ENCODE data around the gene NDUFV1.
A peak's percentile ranks its signal among the peaks of the same experiment; 100 is the strongest.
"Not testable (repeated sequence)": the region's sequence is repeated elsewhere in the genome, so short reads cannot be mapped to it uniquely, and the experiment has no call there.

The NDUFV1 gene

DNA sequence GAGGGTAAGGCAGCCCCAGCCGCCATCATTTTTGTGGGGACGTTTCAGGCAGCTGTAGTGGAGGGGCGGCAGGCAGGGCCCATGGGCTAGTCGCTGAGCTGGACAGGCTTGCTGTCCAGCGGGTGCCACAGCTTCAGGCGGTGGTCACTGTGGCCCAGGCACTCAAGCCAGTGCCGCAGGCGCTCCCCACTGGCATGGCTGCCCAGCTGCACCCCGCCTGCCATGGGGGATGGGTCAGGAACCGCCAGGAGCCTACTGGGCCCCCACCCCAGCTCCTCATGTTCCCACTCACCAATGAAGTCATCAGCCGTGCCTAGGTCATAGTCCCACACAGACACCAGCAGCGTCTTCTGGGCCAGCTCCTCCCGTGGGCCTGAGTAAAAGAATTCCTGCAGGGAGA lies 6.0 kb downstream of the NDUFV1 start:
- DNase-seq: no peak

DNA sequence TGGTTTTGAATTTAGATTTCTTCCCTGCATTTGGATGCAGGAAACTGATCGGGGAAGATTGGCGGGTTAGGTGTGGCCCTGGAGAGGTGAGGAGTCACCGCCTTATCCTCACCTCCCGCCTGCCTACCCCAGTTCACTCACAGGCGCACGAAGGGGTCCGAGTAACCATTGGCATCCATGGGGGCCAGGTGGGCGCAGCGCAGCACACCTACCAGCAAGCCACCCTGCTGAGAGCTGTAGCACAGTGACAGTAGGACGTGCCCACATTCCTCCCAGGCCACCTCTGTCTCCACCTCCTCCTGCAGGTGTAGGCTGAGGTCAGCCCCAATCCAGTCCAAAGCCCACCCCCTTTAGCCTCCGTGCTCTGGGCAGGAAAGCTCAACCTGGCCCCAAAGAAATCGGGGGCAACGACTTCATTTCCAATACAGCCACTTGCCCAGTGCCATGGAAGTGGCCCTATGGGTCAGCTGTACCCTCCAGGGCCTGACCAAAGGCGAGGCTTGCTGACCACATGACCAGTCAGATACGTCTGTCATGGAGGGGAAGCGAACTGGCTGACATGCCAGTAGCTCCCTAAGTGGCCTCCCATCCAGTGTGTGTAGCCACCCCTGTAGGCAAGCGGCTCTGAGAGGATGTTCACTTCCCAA lies 6.7 kb downstream of the NDUFV1 start:
- no peak for DNase-seq

DNA sequence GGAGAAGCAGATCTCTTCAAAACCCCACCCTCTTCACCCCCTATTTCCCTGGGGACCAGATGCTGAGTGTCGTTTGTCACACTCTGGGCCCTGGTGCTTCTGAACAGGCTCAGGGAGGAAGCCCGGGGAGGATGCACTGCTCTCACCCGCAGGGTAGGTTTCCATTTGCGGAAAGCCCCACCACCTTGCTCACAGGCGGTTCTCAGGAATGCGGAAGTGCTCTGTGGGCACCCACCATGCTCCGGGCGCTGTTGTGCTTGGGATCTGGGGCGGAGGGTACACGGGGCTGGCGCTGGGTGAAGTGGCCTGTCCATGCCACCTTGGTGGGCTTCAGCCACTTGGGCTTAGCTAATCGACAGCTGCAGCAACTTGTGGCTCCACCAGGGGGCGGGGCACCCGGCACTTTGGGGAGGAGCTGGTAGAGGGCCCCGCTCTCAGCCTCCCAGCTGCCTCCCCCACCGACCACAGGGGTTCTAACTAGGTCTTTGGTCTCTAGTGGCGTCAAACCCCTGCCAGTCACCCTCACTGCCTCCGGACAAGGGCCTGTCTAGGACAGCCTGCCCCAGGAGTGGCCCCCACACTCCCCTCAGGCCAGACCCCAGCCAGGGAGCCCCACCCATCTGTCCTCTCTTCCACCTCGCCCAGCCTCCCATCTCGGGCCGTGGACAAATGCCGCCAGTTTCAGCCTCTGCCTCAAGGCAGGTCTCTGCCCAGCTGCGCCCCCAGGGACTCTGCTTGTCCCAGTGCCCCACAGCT lies 7.4 kb downstream of the NDUFV1 start:
- peak; percentile 57 to 82 (median 78) for DNase-seq

DNA sequence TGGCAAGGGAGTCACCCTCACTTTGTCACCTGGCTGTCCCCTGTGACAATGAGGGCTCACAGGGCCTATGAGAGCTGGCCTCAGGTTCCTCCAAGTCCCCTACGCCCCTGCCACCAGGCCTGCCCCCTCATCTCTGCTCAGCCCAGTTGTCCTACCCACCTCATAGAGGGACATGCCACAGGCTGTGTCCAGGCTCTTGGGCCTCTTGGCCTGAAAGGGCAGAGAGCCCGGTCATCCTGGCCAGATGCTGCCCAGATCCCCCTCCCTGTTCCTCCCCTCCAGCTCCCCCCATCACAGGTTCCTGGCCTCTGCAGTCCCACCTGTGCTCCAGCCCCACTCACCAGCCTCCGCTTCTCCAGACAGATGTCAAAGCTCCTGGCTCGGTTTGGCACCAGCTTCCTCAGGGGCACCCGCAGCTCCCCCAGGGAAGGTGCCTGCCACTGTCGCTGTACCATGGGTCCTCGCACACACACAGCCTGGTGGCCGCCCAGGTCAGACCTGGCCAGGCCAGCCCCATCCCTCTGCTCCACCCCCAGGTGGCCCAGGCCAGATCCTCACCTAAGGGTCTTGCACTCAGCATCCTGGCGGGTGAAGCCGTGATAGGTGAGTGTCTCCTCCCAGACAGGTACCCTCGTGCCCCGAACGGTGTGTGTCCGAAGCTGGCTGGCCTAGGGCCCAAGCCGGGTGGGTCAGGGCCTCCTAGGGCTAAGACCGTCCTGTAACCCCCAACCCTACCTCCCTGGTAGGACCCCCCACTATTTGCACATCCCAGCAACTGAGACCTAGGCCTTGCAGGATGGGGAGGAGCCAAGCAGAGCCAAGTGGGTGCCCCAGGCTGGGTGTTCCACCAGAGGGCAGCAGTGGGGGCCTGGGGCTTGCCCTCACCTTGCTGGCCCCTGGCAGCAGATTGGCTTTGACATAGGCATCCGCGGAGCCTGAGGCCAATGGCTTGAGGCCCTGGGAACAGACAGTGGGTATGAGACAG lies 8.3 kb downstream of the NDUFV1 start:
- DNase-seq: peak in 2 of 4 experiments; percentile 22 to 30

DNA sequence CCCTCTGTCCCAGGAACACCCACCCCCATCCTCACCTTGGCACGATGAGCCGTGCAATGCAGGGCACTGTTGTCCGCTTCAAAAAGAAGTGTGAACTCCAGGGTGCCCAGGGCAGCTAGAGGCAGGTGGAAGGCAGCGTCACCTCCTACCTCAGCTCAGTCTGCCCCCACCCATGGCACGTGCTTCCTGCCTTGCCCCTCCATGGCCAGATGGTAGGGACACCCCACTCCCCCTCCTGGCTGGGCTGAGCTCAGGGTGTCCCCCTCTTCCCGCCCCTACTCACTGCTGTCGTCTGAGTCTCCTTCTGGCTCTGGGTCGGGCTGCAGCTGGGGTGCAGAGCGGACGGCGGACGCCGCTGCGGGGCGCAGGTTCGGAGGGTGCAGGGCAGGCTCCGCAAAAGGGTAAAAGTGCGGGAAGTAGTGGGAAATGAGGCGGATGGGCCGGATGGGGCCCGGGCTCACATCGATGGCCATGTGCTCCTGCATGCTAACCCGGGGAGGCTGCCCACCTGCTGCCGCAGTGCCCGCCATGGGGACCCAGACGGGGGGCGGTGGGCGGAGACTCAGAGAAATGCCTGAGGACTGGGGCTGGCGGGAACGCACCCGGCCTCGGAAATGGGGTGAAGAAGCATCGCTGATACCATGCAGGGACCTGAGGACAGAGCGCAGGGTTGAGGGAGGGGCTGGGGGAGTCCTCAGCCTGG lies 9.1 kb downstream of the NDUFV1 start:
- no peak for DNase-seq

DNA sequence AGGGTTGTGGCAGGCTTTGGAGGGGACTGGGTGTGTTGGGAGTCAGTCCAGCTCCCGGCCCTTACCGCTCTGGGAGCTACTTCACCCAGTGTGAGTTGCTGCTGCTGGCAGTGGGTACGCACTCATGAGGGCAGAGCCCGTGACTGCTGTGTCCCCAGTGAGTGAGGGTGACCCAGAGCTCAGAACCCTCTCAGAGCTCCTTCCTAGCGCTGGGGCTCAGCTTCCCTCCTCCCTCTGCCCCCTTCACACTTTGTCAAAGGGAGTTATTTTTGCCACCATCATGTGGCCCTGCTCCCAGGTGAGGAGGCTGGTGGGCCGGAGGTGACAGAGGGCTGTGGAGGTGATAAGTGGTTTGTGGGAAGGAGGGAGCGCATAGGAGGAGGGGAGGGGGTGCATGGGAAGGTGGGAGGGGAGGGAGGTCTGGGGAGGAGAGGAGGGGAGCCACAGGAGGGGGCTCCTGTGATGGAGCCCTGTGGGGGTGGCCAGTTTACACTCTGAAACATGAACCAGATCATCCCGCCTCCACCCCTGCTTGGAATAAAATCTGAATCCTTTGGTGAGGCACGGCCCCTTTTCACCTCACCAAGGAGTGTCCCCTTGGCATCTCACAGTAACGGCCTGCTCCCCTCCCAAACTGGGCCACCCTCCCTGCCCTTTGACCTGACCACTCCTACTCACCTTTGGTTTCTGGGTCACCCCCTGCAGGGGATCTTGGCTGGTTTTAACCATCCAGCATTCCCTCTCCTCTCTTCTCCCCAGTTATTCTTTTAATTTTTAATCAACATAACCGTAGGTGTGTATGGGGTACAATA lies 9.9 kb downstream of the NDUFV1 start:
- DNase-seq: no peak

DNA sequence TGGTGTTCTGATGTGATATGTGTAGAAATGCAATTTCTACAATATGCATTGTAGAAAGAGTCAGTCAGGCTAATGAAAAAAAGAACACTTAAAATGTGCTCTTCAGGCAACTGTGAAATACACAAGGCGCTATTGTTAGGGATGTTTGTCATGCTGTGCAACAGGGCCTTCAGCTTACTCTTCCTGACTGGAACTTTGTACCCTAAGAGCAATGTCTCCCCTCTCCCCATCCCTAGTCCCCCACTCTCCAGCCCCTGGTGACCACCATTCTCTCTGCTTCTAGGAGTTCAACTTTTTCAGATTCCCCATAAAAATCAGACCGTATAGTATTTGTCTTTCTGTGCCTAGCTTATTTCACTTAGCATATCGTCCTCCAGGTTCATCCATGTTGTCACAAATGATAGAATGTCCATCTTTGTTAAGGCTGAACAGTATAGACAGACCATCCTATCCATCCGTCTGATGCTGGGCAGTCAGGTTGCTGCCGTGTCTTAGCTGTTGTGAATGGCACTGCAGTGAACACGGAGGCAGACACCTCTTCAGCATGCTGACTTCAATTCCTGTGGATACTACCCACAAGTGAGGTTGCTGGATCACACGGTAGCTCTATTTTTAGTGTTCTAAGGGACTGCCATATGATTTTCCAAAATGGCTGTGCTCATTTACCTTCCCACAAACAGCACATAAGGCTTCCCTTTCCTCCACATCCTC lies 10.7 kb downstream of the NDUFV1 start:
- DNase-seq: no peak

DNA sequence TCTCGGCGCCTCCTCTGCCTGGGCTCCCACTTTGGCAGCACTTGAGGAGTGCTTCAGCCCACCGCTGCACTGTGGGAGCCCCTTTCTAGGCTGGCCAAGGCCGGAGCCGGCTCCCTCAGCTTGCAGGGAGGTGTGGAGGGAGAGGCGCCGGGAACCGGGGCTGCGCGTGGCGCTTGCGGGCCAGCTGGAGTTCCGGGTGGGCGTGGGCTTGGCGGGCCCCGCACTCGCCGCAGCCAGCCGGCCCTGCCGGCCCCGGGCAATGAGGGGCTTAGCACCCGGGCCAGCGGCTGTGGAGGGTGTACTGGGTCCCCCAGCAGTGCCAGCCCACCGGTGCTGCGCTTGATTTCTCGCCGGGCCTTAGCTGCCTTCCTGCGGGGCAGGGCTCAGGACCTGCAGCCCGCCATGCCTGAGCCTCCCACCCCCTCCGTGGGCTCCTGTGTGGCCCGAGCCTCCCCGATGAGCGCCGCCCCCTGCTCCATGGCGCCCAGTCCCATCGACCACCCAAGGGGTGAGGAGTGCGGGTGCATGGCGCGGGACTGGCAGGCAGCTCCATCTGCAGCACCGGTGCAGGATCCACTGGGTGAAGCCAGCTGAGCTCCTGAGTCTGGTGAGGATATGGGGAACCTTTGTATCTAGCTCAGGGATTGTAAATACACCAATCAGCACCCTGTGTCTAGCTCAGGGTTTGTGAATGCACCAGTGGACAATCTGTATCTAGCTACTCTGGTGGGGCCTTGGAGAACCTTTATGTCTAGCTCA lies 12.3 kb downstream of the NDUFV1 start:
- not testable (repeated sequence) for DNase-seq

DNA sequence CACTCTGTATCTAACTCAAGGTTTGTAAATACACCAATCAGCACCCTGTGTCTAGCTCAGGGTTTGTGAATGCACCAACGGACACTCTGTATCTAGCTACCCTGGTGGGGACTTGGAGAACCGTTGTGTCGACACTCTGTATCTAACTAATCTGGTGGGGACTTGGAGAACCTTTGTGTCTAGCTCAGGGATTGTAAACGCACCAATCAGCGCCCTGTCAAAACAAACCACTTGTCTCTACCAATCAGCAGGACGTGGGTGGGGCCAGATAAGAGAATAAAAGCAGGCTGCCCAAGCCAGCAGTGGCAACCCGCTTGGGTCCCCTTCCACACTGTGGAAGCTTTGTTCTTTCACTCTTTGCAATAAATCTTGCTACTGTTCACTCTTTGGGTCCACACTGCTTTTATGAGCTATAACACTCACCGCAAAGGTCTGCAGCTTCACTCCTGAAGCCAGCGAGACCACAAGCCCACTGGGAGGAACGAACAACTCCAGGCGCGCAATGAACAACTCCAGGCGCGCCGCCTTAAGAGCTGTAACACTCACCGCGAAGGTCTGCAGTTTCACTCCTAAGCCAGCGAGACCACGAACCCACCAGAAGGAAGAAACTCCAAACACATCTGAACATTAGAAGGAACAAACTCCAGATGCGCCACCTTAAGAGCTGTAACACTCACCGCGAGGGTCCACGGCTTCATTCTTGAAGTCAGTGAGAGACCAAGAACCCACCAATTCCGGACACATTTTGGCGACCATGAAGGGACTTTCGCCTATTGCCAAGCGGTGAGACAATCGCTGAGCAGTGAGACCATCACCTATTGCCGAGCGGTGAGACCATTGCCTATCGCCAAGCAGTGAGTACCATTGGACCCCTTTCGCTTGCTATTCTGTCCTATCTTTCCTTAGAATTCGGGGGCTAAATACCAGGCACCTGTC lies 13.2 kb downstream of the NDUFV1 start:
- not testable (repeated sequence) for DNase-seq

DNA sequence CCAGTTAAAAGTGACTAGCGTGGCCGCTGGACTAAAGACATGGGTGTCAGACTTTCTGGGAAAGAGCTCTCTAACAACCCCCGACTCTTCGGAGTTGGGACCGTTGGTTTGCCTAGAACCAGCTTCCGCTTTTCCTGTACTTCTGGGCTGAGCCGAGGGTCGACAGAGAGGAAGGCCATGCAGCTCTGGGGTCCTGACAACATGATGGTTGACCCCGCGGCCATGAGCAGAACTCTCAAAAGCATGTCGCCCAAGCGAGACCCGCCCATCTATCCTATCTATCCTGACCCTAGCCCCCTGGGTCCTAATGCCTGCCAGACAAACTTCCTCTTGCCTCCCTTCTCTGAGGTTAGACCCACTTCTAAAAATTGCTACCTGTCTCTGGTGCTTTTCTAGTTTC lies 13.9 kb downstream of the NDUFV1 start:
- DNase-seq: not testable (repeated sequence)

DNA sequence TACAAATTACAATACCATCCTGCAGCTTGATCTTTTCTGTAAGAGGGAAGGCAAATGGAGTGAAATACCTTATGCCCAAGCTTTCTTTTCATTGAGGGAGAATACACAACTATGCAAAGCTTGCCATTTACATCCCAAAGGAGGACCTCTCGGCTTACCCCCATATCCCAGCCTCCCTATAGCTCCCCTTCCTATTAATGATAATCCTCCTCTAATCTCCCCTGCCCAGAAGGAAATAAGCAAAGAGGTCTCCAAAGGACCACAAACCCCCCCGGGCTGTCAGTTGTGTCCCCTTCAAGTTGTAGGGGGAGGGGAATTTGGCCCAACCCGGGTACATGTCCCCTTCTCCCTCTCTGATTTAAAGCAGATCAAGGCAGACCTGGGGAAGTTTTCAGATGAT lies 15.2 kb downstream of the NDUFV1 start:
- not testable (repeated sequence) for DNase-seq

DNA sequence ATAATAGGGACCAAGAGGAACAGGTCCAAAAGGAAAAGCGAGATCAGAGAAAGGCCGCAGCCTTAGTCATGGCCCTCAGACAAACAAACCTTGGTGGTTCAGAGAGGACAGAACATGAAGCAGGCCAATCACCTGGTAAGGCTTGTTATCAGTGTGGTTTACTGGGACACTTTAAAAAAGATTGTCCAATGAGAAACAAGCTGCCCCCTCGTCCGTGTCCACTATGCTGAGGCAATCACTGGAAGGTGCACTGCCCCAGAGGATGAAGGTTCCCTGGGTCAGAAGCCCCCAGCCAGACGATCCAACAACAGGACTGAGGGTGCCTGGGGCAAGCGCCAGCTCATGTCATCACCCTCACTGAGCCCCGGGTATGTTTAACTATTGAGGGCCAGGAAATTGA lies 16.2 kb downstream of the NDUFV1 start:
- not testable (repeated sequence) for DNase-seq

DNA sequence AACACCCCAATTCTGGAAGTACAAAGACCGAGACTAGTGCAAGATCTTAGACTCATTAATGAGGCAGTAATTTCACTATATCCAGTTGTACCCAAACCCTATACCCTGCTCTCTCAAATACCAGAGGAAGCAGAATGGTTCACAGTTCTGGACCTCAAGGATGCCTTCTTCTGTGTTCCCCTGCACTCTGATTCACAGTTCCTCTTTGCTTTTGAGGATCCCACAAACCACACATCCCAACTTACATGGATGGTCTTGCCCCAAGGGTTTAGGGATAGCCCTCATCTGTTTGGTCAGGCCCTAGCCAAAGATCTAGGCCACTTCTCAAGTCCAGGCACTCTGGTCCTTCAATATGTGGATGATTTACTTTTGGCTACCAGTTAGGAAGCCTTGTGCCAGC lies 17.1 kb downstream of the NDUFV1 start:
- DNase-seq: not testable (repeated sequence)

DNA sequence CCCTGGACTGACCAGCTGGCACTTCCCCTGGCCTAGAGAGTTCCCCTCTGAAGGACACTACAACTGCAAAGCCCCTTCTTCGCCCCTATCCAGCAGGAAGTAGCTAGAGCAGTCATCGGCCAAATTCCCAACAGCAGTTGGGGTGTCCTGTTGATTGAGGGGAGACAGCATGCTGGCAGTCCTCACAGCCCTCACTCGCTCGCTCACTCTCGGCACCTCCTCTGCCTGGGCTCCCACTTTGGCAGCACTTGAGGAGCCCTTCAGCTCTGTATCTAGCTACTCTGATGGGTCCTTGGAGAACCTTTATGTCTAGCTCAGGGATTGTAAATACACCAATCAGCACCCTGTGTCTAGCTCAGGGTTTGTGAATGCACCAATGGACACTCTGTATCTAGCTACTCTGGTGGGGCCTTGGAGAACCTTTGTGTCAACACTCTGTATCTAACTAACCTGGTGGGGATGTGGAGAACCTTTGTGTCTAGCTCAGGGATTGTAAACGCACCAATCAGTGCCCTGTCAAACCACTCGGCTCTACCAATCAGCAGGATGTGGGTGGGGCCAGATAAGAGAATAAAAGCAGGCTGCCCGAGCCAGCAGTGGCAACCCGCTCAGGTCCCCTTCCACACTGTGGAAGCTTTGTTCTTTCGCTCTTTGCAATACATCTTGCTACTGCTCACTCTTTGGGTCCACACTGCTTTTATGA lies 19.5 kb downstream of the NDUFV1 start:
- DNase-seq: not testable (repeated sequence)

DNA sequence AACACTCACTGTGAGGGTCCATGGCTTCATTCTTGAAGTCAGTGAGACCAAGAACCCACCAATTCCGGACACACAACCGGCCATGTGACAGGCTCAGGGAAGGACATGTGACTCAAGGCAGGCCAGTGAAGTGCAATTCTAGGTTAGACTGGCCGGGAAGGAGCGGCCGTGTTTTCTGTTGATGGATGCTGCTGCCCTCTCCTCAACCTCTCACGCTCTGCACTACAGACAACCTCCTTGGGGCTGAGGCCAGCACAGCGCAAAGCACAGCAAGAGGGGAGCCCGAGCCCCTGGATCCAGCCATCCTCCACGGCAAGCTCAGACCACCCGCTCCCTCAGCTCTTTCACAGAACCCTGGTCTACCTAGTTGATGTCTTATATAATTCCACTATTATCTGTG lies 20.2 kb downstream of the NDUFV1 start:
- no peak for DNase-seq

DNA sequence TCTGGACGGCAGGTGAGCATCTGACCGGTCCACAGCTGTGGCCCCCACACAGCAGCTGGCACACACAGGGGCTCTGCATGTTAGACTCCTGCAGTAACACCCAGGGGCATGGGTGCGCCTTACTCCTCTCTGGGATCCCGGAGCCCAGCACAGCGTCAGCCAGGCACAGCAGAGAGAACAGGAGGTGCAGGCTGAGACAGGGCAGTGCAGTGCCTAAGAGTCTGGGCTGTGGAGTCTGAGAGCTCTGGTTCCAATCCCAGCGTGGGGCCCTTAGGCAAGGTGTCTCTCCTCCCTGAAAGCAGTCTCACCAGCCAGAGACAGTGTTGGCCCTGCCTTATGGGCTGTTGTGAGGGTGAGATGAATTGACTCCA lies 20.7 kb downstream of the NDUFV1 start:
- no peak for DNase-seq

DNA sequence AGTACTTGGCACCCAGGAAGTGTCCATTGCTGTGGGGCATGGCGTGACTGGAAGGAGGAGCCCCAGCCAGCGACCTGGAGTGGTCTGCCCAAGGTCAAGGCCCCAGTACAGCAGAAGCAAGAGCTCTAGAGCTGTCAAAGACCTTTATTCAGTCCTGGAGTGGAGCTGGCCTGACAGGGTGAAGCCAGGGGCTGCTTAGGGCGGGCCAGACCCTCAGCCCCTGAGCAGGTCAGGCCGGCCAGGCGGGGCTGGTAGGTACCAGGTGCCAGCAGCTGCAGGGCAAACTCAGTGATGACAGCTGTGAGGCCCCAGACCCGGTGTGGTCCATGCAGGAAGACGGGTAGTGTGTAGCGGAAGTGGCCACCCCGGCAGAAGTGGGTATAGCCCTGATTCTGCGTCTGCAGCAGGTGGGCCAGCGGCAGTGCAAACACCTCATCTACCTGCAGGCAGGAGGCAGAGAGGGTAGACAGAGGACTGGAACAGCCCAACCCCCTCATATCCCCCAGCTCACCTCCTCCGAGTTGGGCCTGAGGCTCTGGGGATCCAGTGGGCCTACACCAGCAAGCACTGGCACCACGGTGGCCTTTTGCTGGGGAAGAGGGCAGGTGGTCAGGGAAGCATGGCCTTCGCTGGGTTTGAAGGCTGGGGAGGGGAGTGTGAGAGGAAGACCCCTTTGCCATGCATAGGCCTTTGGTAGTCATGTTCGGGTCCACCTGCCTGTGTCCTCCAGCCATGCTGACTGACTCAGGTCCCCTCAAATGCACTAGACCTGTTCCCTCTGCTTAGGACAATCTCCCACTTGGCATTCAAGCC lies 21.3 kb downstream of the NDUFV1 start:
- no peak for DNase-seq

All from activated CD4-positive, CD25-positive, alpha-beta regulatory T cell (primary cell).